ENCODE results near the gene CCDC9. TPM values are rescaled to one million over a fixed set of nuclear protein-coding genes. Genes with fewer than 3 reads are reported as not detected.

CCDC9 gene
- polyA plus RNA-seq, 3 donors: 20.6 to 30.1 (median 25.0) TPM

- DNase-seq (ENCODE audit: extremely low read depth in 1 of 11, low read depth in 9 of 11, low spot score in 4 of 11): no peak
These were observed 58.9 kb downstream of the CCDC9 start for GRCh38 chr19:47315125-47315821.

GRCh38 chr19:47316513-47316912 is 60.2 kb downstream of the CCDC9 start:
- DNase-seq (ENCODE audit: extremely low read depth in 1 of 11, low read depth in 9 of 11, low spot score in 4 of 11): no peak

- no peak for DNase-seq (ENCODE audit: extremely low read depth in 1 of 11, low read depth in 9 of 11, low spot score in 4 of 11)
These were observed 63.9 kb downstream of the CCDC9 start for GRCh38 chr19:47319923-47320871.

Other genes starting within 250 kb of the CCDC9 start
- gene NPAS1, start 236.7 kb upstream of the CCDC9 start, polyA plus RNA-seq (ENCODE audit: insufficient read length in 3 of 3): 1 to 10 TPM; 1.4 to 2.4 (median 2.0) TPM
- 10 to 100 TPM in 2 of 3 donors, 1 to 10 TPM in 1; 8.7 to 18.0 (median 13.3) TPM for gene TMEM160, start 207.9 kb upstream of the CCDC9 start, polyA plus RNA-seq (ENCODE audit: insufficient read length in 3 of 3)
- 10 to 100 TPM; 31.6 to 42.7 (median 42.0) TPM for gene ZC3H4, start 142.7 kb upstream of the CCDC9 start, polyA plus RNA-seq (ENCODE audit: insufficient read length in 3 of 3)
- gene SAE1, start 125.7 kb upstream of the CCDC9 start, polyA plus RNA-seq (ENCODE audit: insufficient read length in 3 of 3): 100 to 1,000 TPM in 2 of 3 donors, 10 to 100 TPM in 1; 88.7 to 137 (median 127) TPM
- 1 to 10 TPM; 1.1 to 2.9 (median 2.1) TPM for gene BBC3, start 25.3 kb upstream of the CCDC9 start, polyA plus RNA-seq (ENCODE audit: insufficient read length in 3 of 3)
- gene INAFM1, start 18.4 kb downstream of the CCDC9 start, polyA plus RNA-seq (ENCODE audit: insufficient read length in 3 of 3): 10 to 100 TPM in 2 of 3 donors, 1 to 10 TPM in 1; 6.0 to 11.5 (median 10.7) TPM
- gene C5AR1, start 53.3 kb downstream of the CCDC9 start, polyA plus RNA-seq (ENCODE audit: insufficient read length in 3 of 3): 10 to 100 TPM in 1 of 3 donors, 1 to 10 TPM in 2; 3.4 to 10.6 (median 7.1) TPM
- under 1 TPM; 0.23 to 0.42 (median 0.29) TPM for gene C5AR2, start 75.7 kb downstream of the CCDC9 start, polyA plus RNA-seq (ENCODE audit: insufficient read length in 3 of 3)
- 10 to 100 TPM; 10.1 to 18.9 (median 17.8) TPM for gene DHX34, start 92.8 kb downstream of the CCDC9 start, polyA plus RNA-seq (ENCODE audit: insufficient read length in 3 of 3)
- gene MEIS3, start 163.0 kb downstream of the CCDC9 start, polyA plus RNA-seq (ENCODE audit: insufficient read length in 3 of 3): 10 to 100 TPM; 15.0 to 29.5 (median 18.2) TPM
- gene SLC8A2, start 215.4 kb downstream of the CCDC9 start, polyA plus RNA-seq (ENCODE audit: insufficient read length in 3 of 3): under 1 TPM; 0.22 to 0.26 (median 0.23) TPM
- gene KPTN, start 227.7 kb downstream of the CCDC9 start, polyA plus RNA-seq (ENCODE audit: insufficient read length in 3 of 3): 10 to 100 TPM in 2 of 3 donors, 1 to 10 TPM in 1; 8.2 to 13.5 (median 13.3) TPM

All from renal cortex interstitium (tissue), 11 donors.